ENCODE results near the gene RCSD1. TPM values are rescaled to one million over a fixed set of nuclear protein-coding genes. Genes with fewer than 3 reads are reported as not detected.

Gene RCSD1
- total RNA-seq, 1 donor from 2014 or later: 91.9 TPM

- Mint-ChIP-seq H3K4me1 (ENCODE audit: low read depth) (peaks cover 54% of the 10 kb centered on the region), H3K36me3 (ENCODE audit: low read depth) (peaks cover 14% of the 10 kb centered on the region), H3K27me3 (ENCODE audit: low read depth) (no peaks in the 10 kb centered on the region), H3K27ac (no peak overlapping the region), H3K4me3 (ENCODE audit: low read depth) (no peak overlapping the region), H3K9me3 (peaks cover 14% of the 10 kb centered on the region)
- no peak for DNase-seq (ENCODE audit: low spot score)
- intact Hi-C loops (cut with micrococcal nuclease): no loop called here
Measured at GRCh38 chr1:167623951-167624350, 6.1 kb upstream of the RCSD1 start.

- Mint-ChIP-seq H3K27ac (no peak overlapping the region), H3K4me1 (ENCODE audit: low read depth) (peaks cover 55% of the 10 kb centered on the region), H3K9me3 (peaks cover 14% of the 10 kb centered on the region), H3K4me3 (ENCODE audit: low read depth) (no peak overlapping the region), H3K27me3 (ENCODE audit: low read depth) (no peaks in the 10 kb centered on the region), H3K36me3 (ENCODE audit: low read depth) (peaks cover 14% of the 10 kb centered on the region)
- DNase-seq (ENCODE audit: low spot score): no peak
- intact Hi-C loops (cut with micrococcal nuclease): loop anchor here (5.0 kb wide), 2 partner anchors 123 to 168 kb away; no protein-coding TSS in a partner anchor
Measured at GRCh38 chr1:167625040-167625823, 4.8 kb upstream of the RCSD1 start.

DNA sequence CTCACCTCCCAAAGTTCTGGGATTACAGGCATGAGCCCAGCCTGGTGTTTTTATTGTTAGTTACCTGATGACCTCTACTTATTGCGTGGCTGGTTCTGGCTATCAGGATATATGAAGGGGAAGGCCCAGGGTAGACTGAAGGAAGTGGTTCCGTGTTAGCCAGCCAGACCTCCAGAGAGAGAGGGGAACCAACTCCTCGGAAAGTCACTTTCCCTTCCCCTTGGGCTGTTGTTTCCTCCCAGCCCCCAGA lies 2.5 kb upstream of the RCSD1 start:
- intact Hi-C loops (cut with micrococcal nuclease): loop anchor here (5.0 kb wide), 2 partner anchors 125 to 170 kb away; no protein-coding TSS in a partner anchor
- Mint-ChIP-seq H3K27me3 (ENCODE audit: low read depth) (no peaks in the 10 kb centered on the region), H3K4me3 (ENCODE audit: low read depth) (peak overlapping the region; percentile 96), H3K36me3 (ENCODE audit: low read depth) (peaks cover 34% of the 10 kb centered on the region), H3K27ac (peak overlapping the region; percentile 95), H3K4me1 (ENCODE audit: low read depth) (peaks cover 53% of the 10 kb centered on the region), H3K9me3 (peaks cover 14% of the 10 kb centered on the region)
- no peak for DNase-seq (ENCODE audit: low spot score)

DNA sequence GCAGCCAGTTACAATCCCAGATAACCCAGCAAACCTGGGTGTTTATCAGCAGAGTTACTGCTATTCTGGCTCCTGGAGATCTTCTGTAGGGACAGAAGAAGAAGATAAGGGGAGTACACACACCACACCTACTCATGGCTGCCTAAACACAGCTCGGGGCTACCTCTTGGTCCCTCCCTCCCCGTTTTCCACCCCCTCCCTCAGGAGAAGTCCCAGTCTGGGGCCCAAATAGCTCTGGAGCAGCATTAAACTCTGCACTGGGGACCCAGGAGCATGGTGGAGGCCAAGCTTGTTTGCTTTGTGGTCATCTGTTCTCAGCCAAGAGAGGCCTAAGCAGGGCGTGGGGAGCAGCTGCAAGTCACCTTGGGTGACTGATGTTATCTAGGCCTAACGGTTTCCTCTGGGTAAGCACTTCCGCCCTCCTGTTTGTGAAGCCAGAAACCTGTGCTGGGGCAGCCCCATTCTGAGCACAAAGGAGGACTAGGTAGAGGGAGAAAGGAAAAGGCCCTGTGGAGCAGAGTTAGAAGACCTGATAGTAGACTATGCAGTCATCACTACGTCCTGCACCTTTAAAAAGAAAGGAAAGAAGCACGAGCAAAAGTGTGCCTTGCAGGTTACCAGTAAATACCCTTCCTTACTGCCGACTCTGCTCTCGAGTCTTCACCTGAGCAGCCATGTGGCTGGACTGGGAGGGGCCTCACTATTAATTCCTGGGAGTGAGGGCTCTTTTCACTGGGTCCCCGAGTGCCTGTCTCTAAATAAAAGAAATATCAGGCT lies 2.0 kb upstream of the RCSD1 start:
- Mint-ChIP-seq H3K4me1 (ENCODE audit: low read depth) (peaks cover 55% of the 10 kb centered on the region), H3K4me3 (ENCODE audit: low read depth) (peak overlapping the region; percentile 96), H3K27me3 (ENCODE audit: low read depth) (no peaks in the 10 kb centered on the region), H3K9me3 (peaks cover 14% of the 10 kb centered on the region), H3K27ac (peak overlapping the region; percentile 95), H3K36me3 (ENCODE audit: low read depth) (peaks cover 39% of the 10 kb centered on the region)
- intact Hi-C loops (cut with micrococcal nuclease): loop anchor here (1.0 to 5.0 kb wide), 7 partner anchors 9 to 407 kb away; partner anchors contain the start of gene POU2F1
- DNase-seq (ENCODE audit: low spot score): peak; percentile 84

GRCh38 chr1:167628741-167629515 lies 1.1 kb upstream of the RCSD1 start:
- H3K27ac Mint-ChIP-seq: peak overlapping the region; percentile 95
- peak overlapping the region; percentile 96 for H3K4me3 Mint-ChIP-seq (ENCODE audit: low read depth)
- DNase-seq (ENCODE audit: low spot score): no peak
- intact Hi-C loops (cut with micrococcal nuclease): loop anchor here (1.0 to 5.0 kb wide), 7 partner anchors 8 to 408 kb away; partner anchors contain the start of gene POU2F1
- peaks cover 14% of the 10 kb centered on the region for H3K9me3 Mint-ChIP-seq
- H3K27me3 Mint-ChIP-seq (ENCODE audit: low read depth): no peaks in the 10 kb centered on the region
- H3K36me3 Mint-ChIP-seq (ENCODE audit: low read depth): peaks cover 48% of the 10 kb centered on the region
- peaks cover 59% of the 10 kb centered on the region for H3K4me1 Mint-ChIP-seq (ENCODE audit: low read depth)

DNA sequence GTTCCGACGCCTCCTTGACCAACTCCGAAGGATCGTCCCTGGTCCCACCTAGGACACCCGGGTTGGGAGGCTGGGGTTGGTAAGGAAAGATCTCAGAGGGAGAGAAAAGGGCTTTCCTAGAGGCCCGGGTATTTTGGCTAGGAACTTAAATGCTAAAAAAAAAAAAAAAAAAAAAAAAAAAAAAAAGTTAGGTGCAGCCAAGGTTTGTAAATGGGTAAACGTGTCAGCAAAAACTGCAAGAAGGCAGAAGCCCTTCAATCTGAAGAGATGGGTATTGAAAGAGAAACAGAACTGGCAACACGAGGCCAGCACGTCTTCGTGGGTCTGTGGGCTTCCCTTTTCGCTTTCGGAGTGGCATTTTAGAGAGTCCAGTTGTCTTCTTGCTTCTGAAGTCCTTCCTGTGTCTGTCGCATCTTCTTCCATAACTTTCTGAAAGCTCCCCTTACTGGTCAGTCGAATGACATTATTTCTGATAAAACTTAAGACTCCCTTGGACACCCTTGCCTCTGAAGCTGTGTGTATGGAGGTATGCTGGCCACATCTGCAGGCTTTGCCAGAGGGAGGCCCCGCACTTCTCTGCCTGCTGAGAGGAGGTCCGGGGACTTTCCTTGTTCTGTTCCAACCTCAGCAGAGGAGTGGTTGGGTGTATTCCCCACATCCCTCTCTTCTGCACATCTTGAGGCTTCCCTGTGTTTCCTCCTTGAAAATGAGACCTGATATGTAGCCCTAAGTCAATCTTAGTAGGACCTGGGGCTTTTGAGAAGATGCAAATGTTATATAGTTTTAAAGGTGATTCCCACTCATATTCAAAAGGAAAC lies 745 bp downstream of the RCSD1 start:
- H3K27me3 Mint-ChIP-seq (ENCODE audit: low read depth): no peaks in the 10 kb centered on the region
- peaks cover 51% of the 10 kb centered on the region for H3K36me3 Mint-ChIP-seq (ENCODE audit: low read depth)
- peak overlapping the region; percentile 94 for H3K4me3 Mint-ChIP-seq (ENCODE audit: low read depth)
- intact Hi-C loops (cut with micrococcal nuclease): loop anchor here (2.0 kb wide), 1 partner anchor 306 kb away; the partner anchor contains the start of genes DCAF6 and MPC2
- peak overlapping the region; percentile 97 for H3K27ac Mint-ChIP-seq
- H3K9me3 Mint-ChIP-seq: peaks cover 3% of the 10 kb centered on the region
- H3K4me1 Mint-ChIP-seq (ENCODE audit: low read depth): peaks cover 65% of the 10 kb centered on the region
- DNase-seq (ENCODE audit: low spot score): no peak

DNA sequence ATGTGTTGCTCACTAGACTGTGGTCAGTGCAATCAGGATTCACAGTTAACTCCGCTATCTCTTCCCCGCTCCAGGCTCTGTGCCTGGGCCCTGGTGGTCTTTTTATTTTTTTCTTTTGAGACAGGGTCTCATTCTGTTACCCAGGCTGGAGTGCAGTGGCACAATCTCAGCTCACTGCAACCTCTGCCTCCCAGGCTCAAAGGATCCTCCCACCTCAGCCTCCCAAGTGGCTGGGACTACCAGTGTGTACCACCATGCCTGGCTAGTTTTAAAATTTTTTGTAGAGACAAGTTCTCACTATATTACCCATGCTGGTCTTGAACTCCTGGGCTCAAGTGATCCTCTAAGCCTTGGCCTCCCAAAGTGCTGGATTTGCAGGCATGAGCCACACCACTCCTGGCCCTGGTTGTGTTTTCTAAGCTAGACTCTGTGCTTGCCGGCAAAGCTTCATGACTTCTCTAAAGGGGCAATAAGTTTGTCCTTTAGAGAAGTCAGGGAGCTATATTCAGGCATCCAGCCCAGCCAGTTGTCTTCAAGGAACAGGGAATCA lies 1.4 kb downstream of the RCSD1 start:
- DNase-seq (ENCODE audit: low spot score): no peak
- Mint-ChIP-seq H3K9me3 (no peaks in the 10 kb centered on the region), H3K36me3 (ENCODE audit: low read depth) (peaks cover 49% of the 10 kb centered on the region), H3K27ac (peak overlapping the region; percentile 97), H3K4me3 (ENCODE audit: low read depth) (peak overlapping the region; percentile 94), H3K27me3 (ENCODE audit: low read depth) (no peaks in the 10 kb centered on the region), H3K4me1 (ENCODE audit: low read depth) (peaks cover 66% of the 10 kb centered on the region)
- intact Hi-C loops (cut with micrococcal nuclease): loop anchor here (2.0 kb wide), 1 partner anchor 305 kb away; the partner anchor contains the start of genes DCAF6 and MPC2

- Mint-ChIP-seq H3K27me3 (ENCODE audit: low read depth) (no peaks in the 10 kb centered on the region), H3K4me3 (ENCODE audit: low read depth) (peak overlapping the region; percentile 94), H3K27ac (peak overlapping the region; percentile 97), H3K9me3 (no peaks in the 10 kb centered on the region), H3K36me3 (ENCODE audit: low read depth) (peaks cover 53% of the 10 kb centered on the region), H3K4me1 (ENCODE audit: low read depth) (peaks cover 72% of the 10 kb centered on the region)
- intact Hi-C loops (cut with micrococcal nuclease): loop anchor here (1.0 to 2.0 kb wide), 2 partner anchors 32 to 305 kb away; partner anchors contain the start of genes DCAF6 and MPC2
- DNase-seq (ENCODE audit: low spot score): no peak
Measured at GRCh38 chr1:167631936-167632614, 2.0 kb downstream of the RCSD1 start.

DNA sequence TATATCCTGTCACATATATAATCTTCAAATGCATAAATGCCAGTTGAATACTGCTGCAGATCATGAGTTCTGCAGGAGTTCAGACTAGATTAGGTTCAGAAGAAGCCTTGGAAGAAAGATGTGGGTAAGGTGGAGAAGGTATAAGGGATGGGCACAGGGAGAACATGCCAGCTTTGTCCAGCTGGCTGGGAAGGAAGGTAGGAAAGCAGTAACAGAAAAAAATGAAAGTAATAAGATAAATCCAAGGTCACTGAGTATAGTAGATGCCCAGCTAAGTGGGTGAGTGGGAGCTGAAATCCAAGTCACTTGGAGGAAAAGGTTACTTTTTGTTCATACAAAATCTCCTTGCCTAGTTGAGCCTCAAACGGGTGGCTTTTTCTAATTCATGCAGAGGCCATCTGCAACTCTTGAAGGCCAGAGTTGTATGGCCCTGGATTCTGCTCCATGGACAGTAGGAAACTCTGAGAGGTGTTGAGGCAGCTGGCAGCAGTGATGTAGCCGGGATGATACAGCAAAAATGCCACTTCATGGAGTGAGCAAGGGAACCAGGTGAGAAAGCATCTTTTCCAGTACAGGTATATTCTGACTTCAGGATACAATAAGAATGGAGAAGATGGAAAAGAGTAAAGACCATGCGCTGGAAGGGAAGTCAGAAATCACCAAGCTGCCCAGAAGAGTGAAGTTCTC lies 3.4 kb downstream of the RCSD1 start:
- Mint-ChIP-seq H3K27ac (peak overlapping the region; percentile 86), H3K36me3 (ENCODE audit: low read depth) (peaks cover 65% of the 10 kb centered on the region), H3K4me3 (ENCODE audit: low read depth) (peak overlapping the region; percentile 94), H3K4me1 (ENCODE audit: low read depth) (peaks cover 72% of the 10 kb centered on the region), H3K9me3 (no peaks in the 10 kb centered on the region), H3K27me3 (ENCODE audit: low read depth) (no peaks in the 10 kb centered on the region)
- DNase-seq (ENCODE audit: low spot score): no peak
- intact Hi-C loops (cut with micrococcal nuclease): no loop called here

GRCh38 chr1:167634435-167634834 lies 4.4 kb downstream of the RCSD1 start:
- no peak for DNase-seq (ENCODE audit: low spot score)
- peaks cover 73% of the 10 kb centered on the region for H3K36me3 Mint-ChIP-seq (ENCODE audit: low read depth)
- H3K27me3 Mint-ChIP-seq (ENCODE audit: low read depth): no peaks in the 10 kb centered on the region
- H3K4me1 Mint-ChIP-seq (ENCODE audit: low read depth): peaks cover 69% of the 10 kb centered on the region
- H3K27ac Mint-ChIP-seq: peak overlapping the region; percentile 49
- H3K4me3 Mint-ChIP-seq (ENCODE audit: low read depth): peak overlapping the region; percentile 30
- intact Hi-C loops (cut with micrococcal nuclease): no loop called here
- no peaks in the 10 kb centered on the region for H3K9me3 Mint-ChIP-seq

- Mint-ChIP-seq H3K27ac (peak overlapping the region; percentile 82), H3K9me3 (no peaks in the 10 kb centered on the region), H3K4me3 (ENCODE audit: low read depth) (no peak overlapping the region), H3K36me3 (ENCODE audit: low read depth) (peaks cover 81% of the 10 kb centered on the region), H3K4me1 (ENCODE audit: low read depth) (peaks cover 66% of the 10 kb centered on the region), H3K27me3 (ENCODE audit: low read depth) (no peaks in the 10 kb centered on the region)
- intact Hi-C loops (cut with micrococcal nuclease): no loop called here
- no peak for DNase-seq (ENCODE audit: low spot score)
Measured at GRCh38 chr1:167635156-167635648, 5.2 kb downstream of the RCSD1 start.

All from activated T-helper 2 cell treated with anti-CD3 and anti-CD28 coated beads, Interferon-gamma antibody, Interleukin-2, Interleukin-4, amounts not matched to agents 10 μg/mL and 5 μg/mL and 100 μg/mL, durations not matched to agents 14 hours and 24 hours and 36 hours (primary cell).